DND-41 (cell line): ENCODE results near the gene QSOX1.

ENCODE experiments used
- ATAC-seq: fragments of 200-7000 bp; cut with Tn5 transposase; 3 replicates; pipeline ENCODE4 v1.9.1; 2021; ENCODE audit warnings: low read depth; ENCODE audit not compliant: insufficient read depth
- DNase-seq: peaks from one replicate; pipeline ENCODE4 v3.0.0-alpha.2; 2020
- H2AFZ ChIP-seq: 2 replicates; pipeline ENCODE4 v1.6.0; 2012; ENCODE audit warnings: low read depth, low read length
- H3K27ac ChIP-seq: 2 replicates; pipeline ENCODE4 v1.5.1; 2012; ENCODE audit warnings: low read length, inconsistent platforms
- H3K27me3 ChIP-seq: fragments of 200-600 bp; sonication (generic); 2 replicates; pipeline ENCODE4 v1.6.0; 2012; ENCODE audit warnings: low read length, mild to moderate bottlenecking, inconsistent platforms; ENCODE audit not compliant: insufficient read depth, poor library complexity
- H3K36me3 ChIP-seq: 2 replicates; pipeline ENCODE4 v1.5.1; 2012; ENCODE audit warnings: low read length, inconsistent platforms; ENCODE audit not compliant: insufficient read depth
- H3K4me1 ChIP-seq: 2 replicates; pipeline ENCODE4 v1.5.1; 2012; ENCODE audit warnings: mild to moderate bottlenecking, low read length; ENCODE audit not compliant: insufficient read depth
- H3K4me2 ChIP-seq: 2 replicates; pipeline ENCODE4 v1.6.0; 2012; ENCODE audit warnings: mild to moderate bottlenecking, moderate library complexity, low read length, inconsistent platforms; ENCODE audit not compliant: insufficient read depth
- H3K4me3 ChIP-seq, 2 experiments: fragments of 200-600 bp in 1 of 2; shearing (Covaris generic) in 1 of 2; 2 replicates each; pipeline ENCODE4 v1.5.1; 2012 to 2016; ENCODE audit warnings: inconsistent platforms in 2 of 2, low read length in 2 of 2, mild to moderate bottlenecking in 2 of 2, low read depth in 1 of 2, moderate library complexity in 1 of 2
- H3K79me2 ChIP-seq: 2 replicates; pipeline ENCODE4 v1.6.0; 2012; ENCODE audit warnings: low read length, inconsistent platforms; ENCODE audit not compliant: insufficient read depth
- H3K9ac ChIP-seq: 2 replicates; pipeline ENCODE4 v1.6.0; 2012; ENCODE audit warnings: low read depth, mild to moderate bottlenecking, inconsistent platforms, low read length, moderate library complexity
- H3K9me3 ChIP-seq: 2 replicates; pipeline ENCODE4 v1.5.1; 2012; ENCODE audit warnings: low read length, moderate library complexity, mild to moderate bottlenecking, inconsistent platforms; ENCODE audit not compliant: insufficient read depth, severe bottlenecking
- H4K20me1 ChIP-seq: 2 replicates; pipeline ENCODE4 v1.6.0; 2012; ENCODE audit warnings: low read length; ENCODE audit not compliant: insufficient read depth
- EZH2 ChIP-seq: IDR thresholded peaks from 3 replicates; pipeline ENCODE4 v1.6.1; 2012; ENCODE audit warnings: borderline replicate concordance, low read depth, mild to moderate bottlenecking, moderate library complexity, low read length, inconsistent platforms; ENCODE audit not compliant: severe bottlenecking
- TF ChIP-seq, protein P1 (sequence below): IDR thresholded peaks from 2 replicates; pipeline ENCODE4 v1.5.1; 2012; ENCODE audit warnings: borderline replicate concordance, low read length, moderate library complexity, mild to moderate bottlenecking; ENCODE audit not compliant: poor library complexity, severe bottlenecking; ENCODE audit errors: extremely low read depth

QSOX1 gene

DNA sequence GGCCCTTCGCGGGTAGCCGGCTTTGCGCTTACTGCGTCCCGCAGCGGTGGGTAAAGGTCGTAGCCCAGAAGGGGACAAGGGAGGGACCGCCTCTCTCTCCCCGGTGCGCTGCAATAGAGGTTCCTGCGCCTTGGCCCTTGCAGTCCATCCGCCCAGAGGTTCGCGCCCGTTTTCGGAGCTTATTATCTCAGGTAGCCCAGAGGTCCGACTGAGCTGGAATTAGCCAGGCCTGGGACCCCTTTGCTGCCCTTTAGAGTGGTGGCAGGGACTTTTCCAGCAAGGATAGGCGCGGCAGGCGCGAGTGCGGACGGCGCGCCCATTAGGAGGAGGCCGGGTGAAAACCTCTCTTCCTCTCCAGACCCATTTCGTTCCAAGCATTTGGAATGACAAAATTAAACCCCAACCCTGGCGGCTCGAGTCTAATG is 80.4 kb downstream of the QSOX1 start:
- no peaks in the 10 kb centered on the region for H4K20me1 ChIP-seq
- H3K27me3 ChIP-seq = peaks cover 39% of the 10 kb centered on the region
- DNase-seq = no peak
- H3K79me2 ChIP-seq = no peaks in the 10 kb centered on the region
- no peaks in the 10 kb centered on the region for H3K36me3 ChIP-seq
- no peak overlapping the region for H3K9ac ChIP-seq
- H3K4me2 ChIP-seq = no peak overlapping the region
- no peaks in the 10 kb centered on the region for H3K4me1 ChIP-seq
- H3K9me3 ChIP-seq = no peaks in the 10 kb centered on the region
- no peak overlapping the region for H2AFZ ChIP-seq
- ATAC-seq = no peak
- no peak overlapping the region for H3K4me3 ChIP-seq
- TF ChIP-seq EZH2 = no peak
- TF ChIP-seq, protein P1, sequence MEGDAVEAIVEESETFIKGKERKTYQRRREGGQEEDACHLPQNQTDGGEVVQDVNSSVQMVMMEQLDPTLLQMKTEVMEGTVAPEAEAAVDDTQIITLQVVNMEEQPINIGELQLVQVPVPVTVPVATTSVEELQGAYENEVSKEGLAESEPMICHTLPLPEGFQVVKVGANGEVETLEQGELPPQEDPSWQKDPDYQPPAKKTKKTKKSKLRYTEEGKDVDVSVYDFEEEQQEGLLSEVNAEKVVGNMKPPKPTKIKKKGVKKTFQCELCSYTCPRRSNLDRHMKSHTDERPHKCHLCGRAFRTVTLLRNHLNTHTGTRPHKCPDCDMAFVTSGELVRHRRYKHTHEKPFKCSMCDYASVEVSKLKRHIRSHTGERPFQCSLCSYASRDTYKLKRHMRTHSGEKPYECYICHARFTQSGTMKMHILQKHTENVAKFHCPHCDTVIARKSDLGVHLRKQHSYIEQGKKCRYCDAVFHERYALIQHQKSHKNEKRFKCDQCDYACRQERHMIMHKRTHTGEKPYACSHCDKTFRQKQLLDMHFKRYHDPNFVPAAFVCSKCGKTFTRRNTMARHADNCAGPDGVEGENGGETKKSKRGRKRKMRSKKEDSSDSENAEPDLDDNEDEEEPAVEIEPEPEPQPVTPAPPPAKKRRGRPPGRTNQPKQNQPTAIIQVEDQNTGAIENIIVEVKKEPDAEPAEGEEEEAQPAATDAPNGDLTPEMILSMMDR = no peak
- no peak overlapping the region for H3K27ac ChIP-seq

DNA sequence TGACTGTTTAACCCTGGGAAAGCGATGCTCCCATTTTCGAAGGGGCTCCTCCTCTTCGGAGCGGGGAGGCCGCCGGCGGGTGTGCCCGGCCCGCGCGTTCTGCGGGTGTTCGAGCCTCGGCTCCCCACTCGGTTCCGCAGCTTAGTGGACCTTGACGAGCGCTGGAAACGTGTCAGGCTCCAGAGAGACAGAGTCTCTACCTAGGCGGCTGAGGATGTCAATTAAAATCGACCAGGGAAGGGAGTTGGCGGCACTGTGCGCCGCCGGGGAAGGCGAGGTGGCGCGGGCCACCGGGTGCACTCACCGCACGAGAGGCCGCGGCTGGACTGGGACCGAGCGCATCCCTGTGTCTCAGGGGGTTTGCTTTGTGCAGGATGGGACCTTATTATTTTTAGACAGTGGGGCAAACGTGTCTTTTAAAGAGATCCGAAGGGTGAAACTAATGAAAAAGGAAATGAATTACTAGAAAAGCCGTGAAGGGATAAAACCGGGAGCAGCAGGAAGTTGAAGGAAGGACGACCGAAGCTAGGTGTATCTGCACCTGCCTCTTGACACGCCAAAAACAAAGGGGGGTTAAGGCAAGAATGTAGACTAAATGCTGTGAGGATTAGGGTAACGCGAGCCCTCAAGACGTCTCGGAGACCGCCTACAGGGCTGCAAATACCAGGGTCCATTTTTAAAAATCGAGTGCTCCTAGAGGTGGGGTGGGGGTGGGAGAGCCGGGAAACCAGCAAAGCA is 81.0 kb downstream of the QSOX1 start:
- Histone ChIP-seq H4K20me1 (no peaks in the 10 kb centered on the region), H3K79me2 (no peaks in the 10 kb centered on the region), H3K27me3 (peaks cover 39% of the 10 kb centered on the region), H3K4me2 (no peak overlapping the region), H3K9ac (no peak overlapping the region), H3K4me1 (no peaks in the 10 kb centered on the region), H3K9me3 (no peaks in the 10 kb centered on the region), H3K4me3 (no peak overlapping the region), H2AFZ (no peak overlapping the region), H3K27ac (no peak overlapping the region), H3K36me3 (no peaks in the 10 kb centered on the region)
- no peak for ATAC-seq
- TF ChIP-seq EZH2 = no peak
- TF ChIP-seq, protein P1 = no peak
- DNase-seq = no peak

DNA sequence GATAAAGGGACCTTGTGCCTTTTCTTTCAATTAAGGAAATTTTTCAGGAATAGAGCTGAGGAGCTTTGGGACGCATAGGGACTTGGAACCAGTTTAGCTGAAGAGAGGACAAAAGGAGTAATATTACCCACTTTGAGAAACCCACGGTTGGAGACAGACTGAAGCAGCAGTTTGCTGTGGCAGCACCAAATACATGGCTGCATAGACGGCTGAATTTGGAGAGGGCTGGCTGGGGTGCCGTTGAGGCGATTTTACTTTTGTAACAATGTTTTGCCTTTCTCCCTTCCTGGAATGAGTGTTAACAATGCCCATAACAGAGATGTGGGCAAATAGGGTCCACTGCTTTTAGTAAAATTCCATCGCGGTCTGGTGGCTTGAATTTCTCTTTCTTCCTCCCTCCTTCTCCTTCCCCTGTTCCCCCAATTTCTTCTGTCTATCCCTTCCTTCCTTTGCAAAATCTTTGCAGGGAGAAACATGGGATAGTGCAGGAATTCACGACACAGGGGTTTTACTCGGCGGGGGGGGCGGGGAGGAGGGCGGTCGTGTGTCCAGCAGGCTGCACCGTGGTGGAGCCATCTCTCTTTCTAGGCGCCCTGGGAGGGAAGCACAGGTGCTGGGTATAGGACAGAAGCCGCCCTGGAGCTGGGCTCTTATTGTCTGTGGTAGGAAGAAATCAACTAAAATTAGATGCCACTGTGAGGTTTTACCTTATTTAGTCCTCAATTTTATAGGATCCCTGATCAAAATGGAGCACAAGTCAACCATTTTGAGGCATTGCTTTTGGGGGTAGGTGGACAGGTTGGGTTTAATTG is 82.2 kb downstream of the QSOX1 start:
- Histone ChIP-seq H3K9me3 (no peaks in the 10 kb centered on the region), H3K79me2 (no peaks in the 10 kb centered on the region), H4K20me1 (no peaks in the 10 kb centered on the region), H3K27ac (no peak overlapping the region), H3K4me2 (no peak overlapping the region), H3K36me3 (no peaks in the 10 kb centered on the region), H3K4me1 (no peaks in the 10 kb centered on the region), H2AFZ (no peak overlapping the region), H3K27me3 (peaks cover 45% of the 10 kb centered on the region), H3K4me3 (no peak overlapping the region), H3K9ac (no peak overlapping the region)
- TF ChIP-seq EZH2 = no peak
- TF ChIP-seq, protein P1 = no peak
- DNase-seq (no peak), ATAC-seq (no peak)
